ENCODE results near the gene PRUNE2.

DNA sequence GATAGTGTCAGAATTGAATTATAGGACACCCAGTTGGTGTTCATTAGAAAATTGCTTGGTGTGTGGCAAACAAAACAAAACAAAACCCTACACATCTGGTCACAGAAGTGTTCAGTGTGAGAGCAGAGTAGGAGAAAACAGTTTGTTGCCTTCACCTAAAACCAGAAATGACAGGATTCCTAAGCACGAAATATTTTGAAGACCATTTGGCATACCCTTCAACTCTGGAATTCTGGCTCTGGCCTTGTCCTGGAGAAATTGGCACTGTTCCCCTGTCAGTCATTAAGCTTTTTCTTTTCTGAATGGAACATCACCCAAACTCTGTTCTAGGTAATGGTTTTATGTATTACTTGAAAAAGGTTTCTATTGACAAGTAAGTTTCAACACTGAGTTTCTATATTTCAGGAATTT, 251.9 kb downstream of the PRUNE2 start:
- TF ChIP-seq, protein P1, sequence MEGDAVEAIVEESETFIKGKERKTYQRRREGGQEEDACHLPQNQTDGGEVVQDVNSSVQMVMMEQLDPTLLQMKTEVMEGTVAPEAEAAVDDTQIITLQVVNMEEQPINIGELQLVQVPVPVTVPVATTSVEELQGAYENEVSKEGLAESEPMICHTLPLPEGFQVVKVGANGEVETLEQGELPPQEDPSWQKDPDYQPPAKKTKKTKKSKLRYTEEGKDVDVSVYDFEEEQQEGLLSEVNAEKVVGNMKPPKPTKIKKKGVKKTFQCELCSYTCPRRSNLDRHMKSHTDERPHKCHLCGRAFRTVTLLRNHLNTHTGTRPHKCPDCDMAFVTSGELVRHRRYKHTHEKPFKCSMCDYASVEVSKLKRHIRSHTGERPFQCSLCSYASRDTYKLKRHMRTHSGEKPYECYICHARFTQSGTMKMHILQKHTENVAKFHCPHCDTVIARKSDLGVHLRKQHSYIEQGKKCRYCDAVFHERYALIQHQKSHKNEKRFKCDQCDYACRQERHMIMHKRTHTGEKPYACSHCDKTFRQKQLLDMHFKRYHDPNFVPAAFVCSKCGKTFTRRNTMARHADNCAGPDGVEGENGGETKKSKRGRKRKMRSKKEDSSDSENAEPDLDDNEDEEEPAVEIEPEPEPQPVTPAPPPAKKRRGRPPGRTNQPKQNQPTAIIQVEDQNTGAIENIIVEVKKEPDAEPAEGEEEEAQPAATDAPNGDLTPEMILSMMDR (optimal IDR thresholded peaks at IDR 0.05 in 1 of 3, IDR thresholded peaks at IDR 0.05 in 1 of 3, conservative IDR thresholded peaks at IDR 0.05 in 1 of 3; ENCODE audit: extremely low read depth in 1 of 3, insufficient read depth in 2 of 3, low read length in 3 of 3): no peak
- no peak for TF ChIP-seq EZH2 (IDR thresholded peaks at IDR 0.05; ENCODE audit: low read length)

All from keratinocyte (primary cell).